WTC11 (cell line): ENCODE results near the gene ALG11. TPM values are rescaled to one million over a fixed set of nuclear protein-coding genes. Genes with fewer than 3 reads are reported as not detected.
A peak's percentile ranks its signal among the peaks of the same experiment; 100 is the strongest.
"Not testable (repeated sequence)": the region's sequence is repeated elsewhere in the genome, so short reads cannot be mapped to it uniquely, and the experiment has no call there.

Experiments
- ATAC-seq: fragments of 200-7000 bp; cut with Tn5 transposase; 2 replicates; pipeline ENCODE4 v1.10.0; 2021; ENCODE audit warnings: mild to moderate bottlenecking, moderate library complexity
- CTCF ChIA-PET: fragments of 300-600 bp; sonication (Branson Sonifier 250); formaldehyde crosslinking; loops from one replicate; lab custom pipeline; 2021; ENCODE audit warnings: antibody characterized with exemption; lab: Charles Lee
- POLR2A ChIA-PET: fragments of 350-600 bp; sonication (Branson Sonifier 250); formaldehyde crosslinking; loops from one replicate; lab custom pipeline; 2021; ENCODE audit warnings: antibody characterized with exemption; lab: Charles Lee
- DNase-seq: peaks from one replicate; pipeline ENCODE4 v3.0.0; 2021; ENCODE audit warnings: low spot score
- H3K27ac Mint-ChIP-seq: 2 replicates; pipeline ENCODE4 v1.8.0; 2021; ENCODE audit warnings: mixed read lengths
- H3K27me3 Mint-ChIP-seq: 2 replicates; pipeline ENCODE4 v1.8.0; 2021; ENCODE audit warnings: low read depth, mild to moderate bottlenecking, moderate library complexity, mixed read lengths
- H3K36me3 Mint-ChIP-seq: 2 replicates; pipeline ENCODE4 v1.8.0; 2021; ENCODE audit warnings: mixed read lengths
- H3K4me1 Mint-ChIP-seq: 2 replicates; pipeline ENCODE4 v1.8.0; 2022; ENCODE audit warnings: mixed read lengths
- H3K4me3 Mint-ChIP-seq: 2 replicates; pipeline ENCODE4 v1.8.0; 2021; ENCODE audit warnings: mild to moderate bottlenecking, moderate library complexity, mixed read lengths
- H3K9me3 Mint-ChIP-seq: 2 replicates; pipeline ENCODE4 v1.8.0; 2021; ENCODE audit warnings: mixed read lengths
- AFF4 ChIP-seq: sonication (generic); formaldehyde crosslinking; IDR thresholded peaks from 2 replicates; pipeline ENCODE4 v1.8.1; 2023; ENCODE audit warnings: mild to moderate bottlenecking, missing genetic modification reagents, borderline replicate concordance
- CBFB ChIP-seq: sonication (generic); formaldehyde crosslinking; IDR thresholded peaks from 2 replicates; pipeline ENCODE4 v1.8.1; 2022; ENCODE audit warnings: mild to moderate bottlenecking, low read depth, missing genetic modification reagents
- CREB1 ChIP-seq: sonication (generic); formaldehyde crosslinking; IDR thresholded peaks from 2 replicates; pipeline ENCODE4 v1.8.0; 2023; ENCODE audit warnings: mild to moderate bottlenecking, missing genetic modification reagents
- EMX1 ChIP-seq: fragments of 250-450 bp; sonication (Bioruptor Pico); IDR thresholded peaks from 2 replicates; pipeline ENCODE4 v1.8.0; 2021; ENCODE audit warnings: mild to moderate bottlenecking
- ETV6 ChIP-seq: sonication (generic); formaldehyde crosslinking; IDR thresholded peaks from 2 replicates; pipeline ENCODE4 v1.8.1; 2022; ENCODE audit warnings: mild to moderate bottlenecking, missing genetic modification reagents
- FOXJ3 ChIP-seq: sonication (generic); formaldehyde crosslinking; IDR thresholded peaks from 2 replicates; pipeline ENCODE4 v1.9.0; 2021; ENCODE audit warnings: missing genetic modification reagents, mild to moderate bottlenecking, borderline replicate concordance
- GTF2I ChIP-seq: fragments of 250-450 bp; sonication (Bioruptor Pico); conservative IDR thresholded peaks from 2 replicates; pipeline ENCODE4 v1.4.0; 2021; ENCODE audit warnings: mild to moderate bottlenecking
- JAZF1 ChIP-seq: fragments of 250-450 bp; sonication (Bioruptor Pico); IDR thresholded peaks from 2 replicates; pipeline ENCODE4 v1.9.0; 2021; ENCODE audit warnings: moderate library complexity, mild to moderate bottlenecking, inconsistent platforms
- MAX ChIP-seq: sonication (generic); formaldehyde crosslinking; IDR thresholded peaks from 2 replicates; pipeline ENCODE4 v1.8.0; 2022; ENCODE audit warnings: mild to moderate bottlenecking, missing genetic modification reagents
- NFYB ChIP-seq: sonication (generic); formaldehyde crosslinking; conservative IDR thresholded peaks from 2 replicates; pipeline ENCODE4 v1.8.0; 2022; ENCODE audit warnings: low read depth, missing genetic modification reagents
- NR2C2 ChIP-seq: sonication (generic); formaldehyde crosslinking; IDR thresholded peaks from 2 replicates; pipeline ENCODE4 v1.8.0; 2022; ENCODE audit warnings: mild to moderate bottlenecking, missing genetic modification reagents
- SP1 ChIP-seq: sonication (generic); formaldehyde crosslinking; conservative IDR thresholded peaks from 2 replicates; pipeline ENCODE4 v1.8.1; 2022; ENCODE audit warnings: missing genetic modification reagents
- TEAD4 ChIP-seq: sonication (generic); formaldehyde crosslinking; IDR thresholded peaks from 2 replicates; pipeline ENCODE4 v1.8.0; 2022; ENCODE audit warnings: mild to moderate bottlenecking, missing genetic modification reagents
- ZNF121 ChIP-seq: sonication (generic); formaldehyde crosslinking; IDR thresholded peaks from 2 replicates; pipeline ENCODE4 v1.8.0; 2023; ENCODE audit warnings: missing genetic modification reagents
- ZNF416 ChIP-seq: fragments of 250-450 bp; sonication (Bioruptor Pico); IDR thresholded peaks from 2 replicates; pipeline ENCODE4 v1.9.0; 2021; ENCODE audit warnings: mild to moderate bottlenecking, inconsistent platforms
- total RNA-seq: library from RNA; stranded (reverse); gene quantifications from 3 replicates; pipeline ENCODE4 v1.2.3, GENCODE V29; 2021
- TF ChIP-seq, protein P1 (sequence below): sonication (generic); formaldehyde crosslinking; IDR thresholded peaks from 2 replicates; pipeline ENCODE4 v1.8.0; 2023; ENCODE audit warnings: mild to moderate bottlenecking, missing genetic modification reagents
- TF ChIP-seq, protein P2 (sequence below): fragments of 250-450 bp; sonication (Bioruptor Pico); IDR thresholded peaks from 2 replicates; pipeline ENCODE4 v1.9.0; 2021; ENCODE audit warnings: mild to moderate bottlenecking, borderline replicate concordance

Gene ALG11
- total RNA-seq, 1 experiment from 2014 or later = 40.6 TPM

- TF ChIP-seq FOXJ3 (CRISPR knock-in tag) = no peak
- no peak for TF ChIP-seq GTF2I (CRISPR knock-in tag)
- no peak for TF ChIP-seq NR2C2 (CRISPR knock-in tag)
Observed at GRCh38 chr13:52048516-52048915, 36.3 kb downstream of the ALG11 start (continued).

DNA sequence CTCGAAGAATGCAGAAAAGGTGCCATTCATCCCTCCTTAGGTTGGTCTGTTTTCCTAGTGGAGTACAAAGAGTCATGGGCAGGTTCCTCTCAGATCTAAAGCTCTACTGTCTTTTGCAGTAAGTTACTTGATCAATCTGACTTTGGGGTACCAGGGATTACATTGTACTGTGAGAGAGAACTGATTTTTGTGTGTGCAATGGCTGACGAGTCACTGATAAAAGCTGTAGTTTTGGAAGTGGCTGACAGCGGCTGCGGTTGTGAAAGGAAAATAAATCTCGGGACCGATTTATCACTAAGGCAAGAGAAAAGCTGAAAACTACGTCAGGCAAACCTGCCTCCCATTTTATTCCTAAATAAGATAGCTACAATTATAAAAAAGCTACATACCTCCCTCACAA, 39.2 kb downstream of the ALG11 start:
- Mint-ChIP-seq H3K36me3 (no peaks in the 10 kb centered on the region), H3K4me1 (peaks cover 23% of the 10 kb centered on the region), H3K27me3 (no peaks in the 10 kb centered on the region), H3K9me3 (peaks cover 24% of the 10 kb centered on the region), H3K4me3 (no peak overlapping the region), H3K27ac (peak overlapping the region; percentile 58)
- peak; percentile 51 for ATAC-seq
- ChIA-PET CTCF (interaction anchor here (1.1 kb wide), 1 partner anchor 77 kb away, joined by 4 read pairs; the partner anchor contains the start of gene NEK5), POLR2A (no interaction called here)
- TF ChIP-seq SP1 (CRISPR knock-in tag) = no peak
- DNase-seq = no peak

DNA sequence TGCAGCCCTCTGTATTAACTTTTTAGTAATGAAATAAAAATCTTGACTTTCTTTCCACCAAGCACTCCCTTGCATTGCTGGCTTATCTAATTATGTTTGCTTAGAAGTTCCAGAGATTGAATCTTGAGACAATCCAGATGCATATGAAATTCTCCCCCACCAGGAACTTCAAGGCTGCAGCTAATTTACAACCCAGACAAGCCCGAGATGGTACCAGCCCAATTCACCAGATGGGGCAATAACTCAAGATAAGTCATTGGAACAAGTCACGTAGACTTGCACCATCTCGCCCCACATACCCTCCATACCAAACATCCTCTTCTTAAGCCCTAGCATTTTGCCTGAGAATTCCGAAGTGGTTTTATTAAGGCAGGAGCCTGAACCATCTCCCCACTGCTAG, 41.3 kb downstream of the ALG11 start:
- Mint-ChIP-seq H3K9me3 (peaks cover 23% of the 10 kb centered on the region), H3K4me3 (no peak overlapping the region), H3K36me3 (no peaks in the 10 kb centered on the region), H3K4me1 (peaks cover 23% of the 10 kb centered on the region), H3K27ac (no peak overlapping the region), H3K27me3 (no peaks in the 10 kb centered on the region)
- ATAC-seq (no peak), DNase-seq (no peak)
- CTCF ChIA-PET = interaction anchor here (0.6 kb wide), 1 partner anchor 76 kb away, joined by 3 read pairs; the partner anchor contains the start of gene NEK5
- TF ChIP-seq FOXJ3 (CRISPR knock-in tag) = no peak
- no peak for TF ChIP-seq CREB1 (CRISPR knock-in tag)
- TF ChIP-seq ETV6 = no peak
- POLR2A ChIA-PET = no interaction called here

GRCh38 chr13:52061064-52061463, 48.9 kb downstream of the ALG11 start:
- ATAC-seq = not testable (repeated sequence)

GRCh38 chr13:52061587-52061986, 49.4 kb downstream of the ALG11 start:
- ChIA-PET POLR2A (interaction anchor here (0.5 kb wide), 1 partner anchor 309 kb away, joined by 3 read pairs; no protein-coding TSS in a partner anchor), CTCF (no interaction called here)
- Mint-ChIP-seq H3K27me3 (peaks cover 6% of the 10 kb centered on the region; the same call in 1 of the 2 replicates), H3K36me3 (peaks cover 38% of the 10 kb centered on the region), H3K27ac (no peak overlapping the region), H3K4me3 (no peak overlapping the region), H3K4me1 (no peaks in the 10 kb centered on the region), H3K9me3 (peaks cover 46% of the 10 kb centered on the region)
- DNase-seq (no peak), ATAC-seq (no peak)
- TF ChIP-seq MAX (CRISPR knock-in tag) = no peak
- TF ChIP-seq FOXJ3 (CRISPR knock-in tag) = no peak
- TF ChIP-seq, protein P1, sequence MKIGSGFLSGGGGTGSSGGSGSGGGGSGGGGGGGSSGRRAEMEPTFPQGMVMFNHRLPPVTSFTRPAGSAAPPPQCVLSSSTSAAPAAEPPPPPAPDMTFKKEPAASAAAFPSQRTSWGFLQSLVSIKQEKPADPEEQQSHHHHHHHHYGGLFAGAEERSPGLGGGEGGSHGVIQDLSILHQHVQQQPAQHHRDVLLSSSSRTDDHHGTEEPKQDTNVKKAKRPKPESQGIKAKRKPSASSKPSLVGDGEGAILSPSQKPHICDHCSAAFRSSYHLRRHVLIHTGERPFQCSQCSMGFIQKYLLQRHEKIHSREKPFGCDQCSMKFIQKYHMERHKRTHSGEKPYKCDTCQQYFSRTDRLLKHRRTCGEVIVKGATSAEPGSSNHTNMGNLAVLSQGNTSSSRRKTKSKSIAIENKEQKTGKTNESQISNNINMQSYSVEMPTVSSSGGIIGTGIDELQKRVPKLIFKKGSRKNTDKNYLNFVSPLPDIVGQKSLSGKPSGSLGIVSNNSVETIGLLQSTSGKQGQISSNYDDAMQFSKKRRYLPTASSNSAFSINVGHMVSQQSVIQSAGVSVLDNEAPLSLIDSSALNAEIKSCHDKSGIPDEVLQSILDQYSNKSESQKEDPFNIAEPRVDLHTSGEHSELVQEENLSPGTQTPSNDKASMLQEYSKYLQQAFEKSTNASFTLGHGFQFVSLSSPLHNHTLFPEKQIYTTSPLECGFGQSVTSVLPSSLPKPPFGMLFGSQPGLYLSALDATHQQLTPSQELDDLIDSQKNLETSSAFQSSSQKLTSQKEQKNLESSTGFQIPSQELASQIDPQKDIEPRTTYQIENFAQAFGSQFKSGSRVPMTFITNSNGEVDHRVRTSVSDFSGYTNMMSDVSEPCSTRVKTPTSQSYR (CRISPR knock-in tag) = no peak
- no peak for TF ChIP-seq EMX1 (CRISPR knock-in tag)
- no peak for TF ChIP-seq AFF4 (CRISPR knock-in tag)
- TF ChIP-seq JAZF1 = no peak
- TF ChIP-seq CBFB (CRISPR knock-in tag) = no peak
- no peak for TF ChIP-seq ZNF121
- TF ChIP-seq ZNF416 (CRISPR knock-in tag) = no peak
- TF ChIP-seq TEAD4 (CRISPR knock-in tag) = no peak
- no peak for TF ChIP-seq NFYB (CRISPR knock-in tag)
- TF ChIP-seq, protein P2, sequence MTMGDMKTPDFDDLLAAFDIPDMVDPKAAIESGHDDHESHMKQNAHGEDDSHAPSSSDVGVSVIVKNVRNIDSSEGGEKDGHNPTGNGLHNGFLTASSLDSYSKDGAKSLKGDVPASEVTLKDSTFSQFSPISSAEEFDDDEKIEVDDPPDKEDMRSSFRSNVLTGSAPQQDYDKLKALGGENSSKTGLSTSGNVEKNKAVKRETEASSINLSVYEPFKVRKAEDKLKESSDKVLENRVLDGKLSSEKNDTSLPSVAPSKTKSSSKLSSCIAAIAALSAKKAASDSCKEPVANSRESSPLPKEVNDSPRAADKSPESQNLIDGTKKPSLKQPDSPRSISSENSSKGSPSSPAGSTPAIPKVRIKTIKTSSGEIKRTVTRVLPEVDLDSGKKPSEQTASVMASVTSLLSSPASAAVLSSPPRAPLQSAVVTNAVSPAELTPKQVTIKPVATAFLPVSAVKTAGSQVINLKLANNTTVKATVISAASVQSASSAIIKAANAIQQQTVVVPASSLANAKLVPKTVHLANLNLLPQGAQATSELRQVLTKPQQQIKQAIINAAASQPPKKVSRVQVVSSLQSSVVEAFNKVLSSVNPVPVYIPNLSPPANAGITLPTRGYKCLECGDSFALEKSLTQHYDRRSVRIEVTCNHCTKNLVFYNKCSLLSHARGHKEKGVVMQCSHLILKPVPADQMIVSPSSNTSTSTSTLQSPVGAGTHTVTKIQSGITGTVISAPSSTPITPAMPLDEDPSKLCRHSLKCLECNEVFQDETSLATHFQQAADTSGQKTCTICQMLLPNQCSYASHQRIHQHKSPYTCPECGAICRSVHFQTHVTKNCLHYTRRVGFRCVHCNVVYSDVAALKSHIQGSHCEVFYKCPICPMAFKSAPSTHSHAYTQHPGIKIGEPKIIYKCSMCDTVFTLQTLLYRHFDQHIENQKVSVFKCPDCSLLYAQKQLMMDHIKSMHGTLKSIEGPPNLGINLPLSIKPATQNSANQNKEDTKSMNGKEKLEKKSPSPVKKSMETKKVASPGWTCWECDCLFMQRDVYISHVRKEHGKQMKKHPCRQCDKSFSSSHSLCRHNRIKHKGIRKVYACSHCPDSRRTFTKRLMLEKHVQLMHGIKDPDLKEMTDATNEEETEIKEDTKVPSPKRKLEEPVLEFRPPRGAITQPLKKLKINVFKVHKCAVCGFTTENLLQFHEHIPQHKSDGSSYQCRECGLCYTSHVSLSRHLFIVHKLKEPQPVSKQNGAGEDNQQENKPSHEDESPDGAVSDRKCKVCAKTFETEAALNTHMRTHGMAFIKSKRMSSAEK (CRISPR knock-in tag) = no peak

More at GRCh38 chr13:52061064-52061463, 48.9 kb downstream of the ALG11 start:
- H3K27ac Mint-ChIP-seq, CTCF ChIA-PET, H3K4me1 Mint-ChIP-seq, H3K27me3 Mint-ChIP-seq, DNase-seq, H3K4me3 Mint-ChIP-seq: not testable (repeated sequence)
- POLR2A ChIA-PET = interaction anchor here (0.5 kb wide), 1 partner anchor 310 kb away, joined by 3 read pairs; no protein-coding TSS in a partner anchor
- Mint-ChIP-seq H3K9me3 (peaks cover 46% of the 10 kb centered on the region), H3K36me3 (peaks cover 38% of the 10 kb centered on the region)
